ENCODE data around the gene ZCCHC24.
"Not testable (repeated sequence)": the region's sequence is repeated elsewhere in the genome, so short reads cannot be mapped to it uniquely, and the experiment has no call there.

Gene ZCCHC24

DNA sequence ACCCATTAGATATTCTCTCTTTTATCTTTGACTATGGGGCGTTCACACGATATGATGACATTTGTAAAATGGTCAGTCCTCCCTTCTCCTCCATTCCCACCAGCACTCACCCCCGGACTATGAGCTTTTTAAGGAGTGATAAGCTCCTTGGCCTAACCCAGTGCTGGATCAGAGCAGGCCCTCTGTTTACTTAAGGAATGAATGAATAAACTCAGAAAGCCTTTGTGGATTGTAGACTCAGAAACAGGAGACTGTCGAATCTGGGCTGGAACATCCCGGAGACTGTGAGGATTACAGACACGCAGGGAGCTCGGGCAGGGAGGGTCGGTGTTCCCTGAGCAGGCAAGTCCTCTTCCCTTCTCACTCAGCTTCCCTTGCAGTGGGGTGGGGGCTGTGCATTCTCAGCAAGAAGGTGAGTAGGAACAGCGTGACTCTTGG is 6.8 kb upstream of the ZCCHC24 start:
- DNase-seq (ENCODE audit: low spot score): no peak
- H3K27ac ChIP-seq: no peak overlapping the region
- no peak overlapping the region for H3K4me3 ChIP-seq
- TF ChIP-seq, protein P1, sequence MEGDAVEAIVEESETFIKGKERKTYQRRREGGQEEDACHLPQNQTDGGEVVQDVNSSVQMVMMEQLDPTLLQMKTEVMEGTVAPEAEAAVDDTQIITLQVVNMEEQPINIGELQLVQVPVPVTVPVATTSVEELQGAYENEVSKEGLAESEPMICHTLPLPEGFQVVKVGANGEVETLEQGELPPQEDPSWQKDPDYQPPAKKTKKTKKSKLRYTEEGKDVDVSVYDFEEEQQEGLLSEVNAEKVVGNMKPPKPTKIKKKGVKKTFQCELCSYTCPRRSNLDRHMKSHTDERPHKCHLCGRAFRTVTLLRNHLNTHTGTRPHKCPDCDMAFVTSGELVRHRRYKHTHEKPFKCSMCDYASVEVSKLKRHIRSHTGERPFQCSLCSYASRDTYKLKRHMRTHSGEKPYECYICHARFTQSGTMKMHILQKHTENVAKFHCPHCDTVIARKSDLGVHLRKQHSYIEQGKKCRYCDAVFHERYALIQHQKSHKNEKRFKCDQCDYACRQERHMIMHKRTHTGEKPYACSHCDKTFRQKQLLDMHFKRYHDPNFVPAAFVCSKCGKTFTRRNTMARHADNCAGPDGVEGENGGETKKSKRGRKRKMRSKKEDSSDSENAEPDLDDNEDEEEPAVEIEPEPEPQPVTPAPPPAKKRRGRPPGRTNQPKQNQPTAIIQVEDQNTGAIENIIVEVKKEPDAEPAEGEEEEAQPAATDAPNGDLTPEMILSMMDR (IDR thresholded peaks at IDR 0.05): no peak

DNA sequence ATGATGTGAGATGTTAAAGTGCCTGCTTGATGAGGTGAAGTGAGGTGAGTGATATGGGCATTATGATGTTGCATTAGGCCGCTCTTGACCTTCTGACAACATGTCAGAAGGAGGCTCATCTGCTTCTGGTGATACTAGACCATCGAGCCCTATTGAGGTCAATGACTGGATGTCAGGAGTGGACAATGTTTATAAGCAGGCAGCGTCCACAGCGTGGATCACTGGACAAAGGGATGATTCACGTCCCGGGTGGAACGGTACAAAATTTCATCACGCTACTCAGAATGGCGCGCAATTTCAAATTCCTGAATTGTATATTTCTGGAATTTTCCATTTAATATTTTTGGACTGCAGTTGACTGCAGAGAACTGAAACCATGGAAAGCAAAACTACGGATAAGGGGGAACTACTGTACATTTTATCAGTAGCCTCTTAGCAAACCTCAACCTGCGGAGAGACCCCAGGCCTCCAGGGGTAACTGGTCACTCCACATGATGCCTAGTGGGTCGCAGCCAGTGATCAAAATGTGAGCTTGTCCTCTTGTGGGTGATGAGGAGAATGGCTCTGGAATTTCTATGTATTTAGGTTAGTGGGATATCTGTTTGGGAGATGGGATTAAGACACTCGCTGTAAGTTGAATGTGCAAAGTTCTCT is 5.7 kb upstream of the ZCCHC24 start:
- TF ChIP-seq, protein P1 (IDR thresholded peaks at IDR 0.05): no peak
- Histone ChIP-seq H3K27ac (no peak overlapping the region), H3K4me3 (no peak overlapping the region)
- no peak for DNase-seq (ENCODE audit: low spot score)

DNA sequence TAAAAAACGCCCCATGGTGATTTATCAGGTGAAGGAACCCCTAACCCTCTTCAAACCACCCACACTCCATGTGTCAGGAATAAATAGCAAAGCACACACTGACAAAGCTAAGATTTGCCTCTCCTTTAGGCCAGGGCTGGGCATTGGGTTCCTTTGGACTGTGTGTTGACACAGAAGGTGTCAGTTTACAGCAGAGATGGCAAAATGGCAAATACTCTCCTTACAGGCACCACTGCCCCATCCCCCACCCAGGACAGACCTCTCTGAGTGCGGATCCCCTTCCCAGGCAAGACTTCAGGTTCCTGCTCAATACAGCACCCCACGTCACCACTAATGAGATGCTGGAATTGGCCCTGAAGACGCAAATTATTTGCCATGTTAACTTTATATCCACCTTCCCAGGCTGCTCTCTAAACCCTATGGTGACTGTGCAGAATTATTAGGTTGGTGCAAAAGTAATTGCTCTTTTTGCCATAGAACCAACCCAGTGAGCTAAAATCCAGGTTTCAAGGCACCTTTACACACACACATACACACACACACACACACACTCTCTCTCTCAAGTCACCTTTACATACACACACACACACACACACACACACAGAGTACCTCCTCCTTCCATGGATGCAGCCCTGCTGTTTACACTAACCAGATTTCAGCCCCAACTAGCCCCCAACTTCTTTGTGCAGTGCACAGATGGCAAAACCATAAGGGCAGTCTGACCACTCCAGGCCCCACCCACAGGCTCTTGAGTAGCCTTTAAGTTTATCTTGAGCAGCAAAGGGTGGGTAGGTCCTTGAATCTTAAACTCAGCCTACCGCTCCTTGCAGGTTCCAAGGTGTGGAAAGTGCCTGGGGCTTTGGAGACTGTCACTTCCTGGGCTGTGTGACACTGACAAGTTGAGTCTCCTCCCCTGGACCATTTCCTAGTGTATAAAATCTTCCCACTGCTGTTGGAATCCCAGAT is 4.0 kb upstream of the ZCCHC24 start:
- no peak overlapping the region for H3K27ac ChIP-seq
- TF ChIP-seq, protein P1 (IDR thresholded peaks at IDR 0.05): no peak
- DNase-seq (ENCODE audit: low spot score): peak; percentile 71

DNA sequence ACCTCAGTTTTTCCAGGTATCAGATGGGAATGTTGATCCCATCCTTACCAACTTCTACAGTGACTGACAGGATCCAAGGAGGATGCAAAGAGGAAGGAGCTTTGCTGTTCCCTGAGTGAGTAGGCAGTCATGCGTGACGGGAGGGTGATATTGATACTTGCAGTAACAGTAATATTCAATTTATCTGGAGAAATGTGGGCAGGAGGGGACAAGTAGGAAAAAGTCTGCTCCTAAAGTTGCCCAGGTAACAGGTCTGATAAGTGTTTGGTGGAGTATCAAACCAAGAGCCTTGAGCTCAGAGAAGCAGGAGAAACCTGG is 3.3 kb upstream of the ZCCHC24 start:
- no peak overlapping the region for H3K4me3 ChIP-seq
- no peak for DNase-seq (ENCODE audit: low spot score)
- TF ChIP-seq, protein P1 (IDR thresholded peaks at IDR 0.05): no peak
- H3K27ac ChIP-seq: no peak overlapping the region

More for the DNA sequence above, 4.0 kb upstream of the ZCCHC24 start:
- H3K4me3 ChIP-seq: no peak overlapping the region

DNA sequence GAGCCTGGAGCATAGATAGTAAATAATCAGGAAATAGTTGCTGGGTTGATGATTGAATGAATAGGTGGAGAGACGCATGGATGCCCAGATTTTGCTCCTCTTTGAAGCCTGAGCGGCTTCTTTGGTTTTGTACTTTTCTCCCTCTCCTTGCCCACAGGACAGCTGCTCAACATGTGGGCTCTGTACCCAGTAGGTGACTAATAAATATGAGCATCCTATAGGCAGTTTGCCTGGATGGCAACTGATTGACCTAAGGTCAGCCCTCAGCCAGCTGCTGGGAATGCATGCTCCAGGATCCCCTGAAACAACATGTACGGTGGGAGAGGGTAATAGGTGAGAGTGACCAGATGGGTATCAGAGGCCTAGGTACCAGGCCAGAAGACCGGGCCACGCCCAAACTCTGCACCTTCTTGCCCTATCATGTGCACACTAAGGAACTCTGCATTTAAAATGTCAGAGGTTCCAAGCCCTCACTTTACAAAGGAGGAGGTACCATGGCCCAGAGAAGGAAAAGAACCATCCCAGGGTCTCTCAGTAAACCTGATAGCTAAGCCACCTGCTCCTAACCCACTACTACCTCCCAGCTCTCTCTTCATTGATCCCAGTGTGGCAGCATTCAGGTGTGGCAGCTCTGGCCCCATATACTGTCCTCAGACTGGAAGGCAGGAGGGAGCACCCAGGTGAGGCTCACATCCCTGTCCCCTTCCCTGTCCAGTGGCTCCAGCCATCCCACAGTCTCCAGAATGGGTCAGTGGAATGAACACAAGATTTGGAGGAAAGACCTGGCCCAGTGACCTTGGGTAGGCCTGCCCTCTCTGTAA is 2.7 kb upstream of the ZCCHC24 start:
- no peak overlapping the region for H3K27ac ChIP-seq
- no peak overlapping the region for H3K4me3 ChIP-seq
- no peak for DNase-seq (ENCODE audit: low spot score)
- TF ChIP-seq, protein P1 (IDR thresholded peaks at IDR 0.05): no peak

DNA sequence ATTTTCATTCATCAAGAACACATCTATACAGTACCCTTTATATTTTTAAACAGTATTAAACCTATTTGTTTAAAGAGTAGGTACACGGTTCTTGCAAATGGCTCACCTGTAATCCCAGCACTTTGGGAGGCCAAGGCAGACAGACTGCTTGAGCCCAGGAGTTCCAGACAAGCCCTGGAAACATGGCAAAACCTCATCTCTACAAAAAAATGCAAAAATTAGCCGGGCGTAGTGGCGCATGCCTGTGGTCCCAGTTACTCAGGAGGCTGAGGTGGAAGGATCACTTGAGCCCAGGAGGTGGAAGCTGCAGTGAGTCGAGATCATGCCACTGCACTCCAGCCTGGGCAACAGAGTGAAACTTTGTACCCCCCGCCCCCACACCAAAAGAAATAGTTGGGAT is 1.8 kb upstream of the ZCCHC24 start:
- not testable (repeated sequence) for H3K4me3 ChIP-seq, H3K27ac ChIP-seq
- DNase-seq (ENCODE audit: low spot score): peak; percentile 71

DNA sequence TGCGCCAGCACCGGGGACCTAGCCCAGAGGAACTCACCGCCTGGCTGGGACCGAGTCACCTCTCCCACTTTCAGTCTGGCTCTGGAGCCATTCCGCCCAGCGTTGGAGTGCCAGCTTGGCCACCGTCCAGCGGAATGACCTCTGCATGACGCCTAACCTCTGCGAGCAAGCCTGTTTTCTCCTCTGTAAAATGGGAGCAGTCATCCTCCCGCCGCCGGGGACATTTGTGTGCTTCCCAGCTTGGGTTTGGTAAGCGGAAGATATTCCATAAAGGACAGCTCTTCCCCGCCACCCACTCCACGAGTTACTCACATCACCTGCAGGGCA is 1.3 kb upstream of the ZCCHC24 start:
- TF ChIP-seq, protein P1 (IDR thresholded peaks at IDR 0.05): no peak
- Histone ChIP-seq H3K27ac (peak overlapping the region; percentile 93 to 95), H3K4me3 (peak overlapping the region; percentile 94)
- no peak for DNase-seq (ENCODE audit: low spot score)
